Umbilical cord (tissue), 2 donors: ENCODE measurements around the gene AK4. TPM values are rescaled to one million over a fixed set of nuclear protein-coding genes. Genes with fewer than 3 reads are reported as not detected.

ENCODE experiments used
- DNase-seq: peaks from one replicate; pipeline ENCODE4 v3.0.0-alpha.2; 2015; ENCODE audit warnings: low spot score
- total RNA-seq: library from RNA; depleted of rRNA; stranded (reverse); fragments of >200 nt; gene quantifications from one replicate; pipeline ENCODE4 v1.2.3, GENCODE V29; 2014; ENCODE audit warnings: low replicate concordance; ENCODE audit not compliant: insufficient read depth

The AK4 gene
- total RNA-seq, 1 donor from 2014 or later: 30.3 TPM

DNA sequence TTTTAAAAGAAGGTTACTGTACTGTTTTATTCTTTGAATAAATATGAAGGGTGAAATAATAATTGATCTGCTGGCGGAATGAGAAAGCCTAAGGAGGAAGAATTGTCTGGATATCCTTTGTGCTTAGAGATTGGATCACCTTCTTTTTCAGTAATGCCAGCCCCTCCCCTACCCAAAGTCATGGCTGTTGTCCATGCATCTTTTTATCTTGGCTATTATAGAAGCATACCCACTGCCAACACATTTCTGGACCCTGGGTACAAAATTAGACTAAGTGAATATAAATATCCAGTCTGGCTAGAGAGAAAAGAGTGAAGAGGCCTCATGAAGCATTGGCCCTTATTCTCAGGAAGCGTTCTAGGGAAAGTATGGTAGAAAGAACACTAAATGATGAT lies 28.1 kb downstream of the AK4 start:
- DNase-seq: no peak

DNA sequence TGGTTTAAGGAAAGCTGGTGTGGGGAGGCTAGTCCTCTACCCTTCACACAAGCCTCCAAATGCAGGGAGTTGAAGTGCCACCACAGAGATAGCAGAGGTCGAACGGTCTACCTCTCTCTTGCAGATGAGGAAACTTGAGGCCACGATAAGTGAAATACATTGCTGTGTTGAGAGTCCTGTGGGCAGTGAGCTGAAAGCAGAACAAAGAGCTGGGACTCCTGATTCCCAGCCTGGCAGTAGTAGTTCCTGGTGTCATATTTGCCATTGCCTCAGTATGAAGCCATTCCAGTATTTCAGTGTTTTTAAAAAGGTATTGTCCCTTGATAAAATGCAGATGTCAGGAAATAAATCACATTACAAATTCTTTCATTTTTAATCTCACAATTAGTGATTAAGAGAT lies 28.6 kb downstream of the AK4 start:
- no peak for DNase-seq

DNA sequence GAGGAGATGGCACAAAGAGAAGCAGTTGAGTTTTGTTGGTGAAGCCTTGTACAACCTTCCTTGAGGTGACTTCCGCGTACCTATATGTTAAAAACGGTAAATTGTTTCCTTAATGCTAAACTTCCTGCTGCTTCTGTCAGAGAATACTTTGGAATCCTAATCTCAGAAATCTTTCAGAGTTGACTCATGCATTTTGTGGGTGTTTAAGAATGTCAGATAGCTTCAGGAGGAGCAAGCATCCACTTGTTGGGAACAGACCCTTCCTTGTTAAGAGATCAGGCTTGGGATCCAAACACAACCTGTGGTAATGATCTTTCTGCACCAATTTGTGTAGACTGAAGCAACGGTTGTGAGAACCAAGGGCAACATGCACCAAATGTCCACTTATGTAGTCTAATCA lies 29.5 kb downstream of the AK4 start:
- DNase-seq: peak; percentile 54

DNA sequence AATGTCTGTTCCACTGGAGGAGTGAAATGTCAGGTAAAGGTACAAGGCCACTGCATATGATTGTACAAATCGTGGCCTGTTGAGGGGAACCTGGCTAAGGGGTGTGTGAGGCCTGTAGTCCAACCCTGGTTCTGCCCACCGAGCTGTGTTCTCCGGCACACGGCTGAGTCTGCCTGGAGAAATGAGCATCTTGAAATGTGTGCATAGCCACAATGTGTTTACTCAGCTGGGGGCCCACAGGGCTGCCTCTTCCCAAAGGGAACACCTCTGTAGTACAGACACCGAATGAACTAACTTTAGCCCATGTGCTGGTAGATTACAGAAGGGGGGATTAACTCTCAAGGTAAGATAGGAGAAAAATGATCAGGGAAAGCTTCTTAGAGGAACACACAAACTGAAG lies 30.2 kb downstream of the AK4 start:
- DNase-seq: no peak

DNA sequence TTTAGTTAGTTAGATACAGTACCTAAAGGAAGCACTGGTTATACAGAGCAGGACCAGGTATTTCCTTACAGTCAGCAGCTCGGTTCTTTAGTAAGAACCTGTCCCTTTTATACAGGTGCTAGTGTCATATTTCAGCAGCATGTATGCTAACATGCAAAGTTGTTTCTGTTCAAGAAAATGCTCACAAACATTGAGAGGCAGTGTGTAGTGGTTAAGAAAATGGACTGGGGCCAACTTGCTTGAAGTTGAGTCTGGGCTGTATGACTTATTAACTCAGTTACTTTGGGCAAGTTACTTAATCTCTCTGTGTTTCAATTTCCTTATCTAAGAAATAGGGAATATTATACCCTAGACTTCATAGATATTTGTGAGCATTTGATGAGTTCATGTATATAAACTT lies 31.1 kb downstream of the AK4 start:
- no peak for DNase-seq

DNA sequence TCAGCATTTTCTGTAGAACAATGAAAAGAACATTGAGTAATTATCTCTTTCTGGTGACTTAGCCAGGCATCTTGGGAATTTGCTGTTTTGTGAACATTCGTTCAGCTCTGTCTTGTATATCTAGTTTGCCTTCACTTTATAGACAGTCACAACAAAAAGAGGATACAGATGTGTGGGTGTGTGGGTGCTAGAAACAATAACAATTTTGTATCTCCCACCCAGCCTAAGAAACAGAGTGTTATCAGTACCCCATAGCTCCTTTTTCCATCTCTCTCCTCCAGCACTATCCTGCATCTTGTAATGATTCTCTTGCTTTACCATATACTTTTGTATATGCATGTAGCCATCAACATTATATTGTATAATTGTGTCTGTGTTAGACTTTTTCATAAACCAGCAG lies 33.0 kb downstream of the AK4 start:
- no peak for DNase-seq

DNA sequence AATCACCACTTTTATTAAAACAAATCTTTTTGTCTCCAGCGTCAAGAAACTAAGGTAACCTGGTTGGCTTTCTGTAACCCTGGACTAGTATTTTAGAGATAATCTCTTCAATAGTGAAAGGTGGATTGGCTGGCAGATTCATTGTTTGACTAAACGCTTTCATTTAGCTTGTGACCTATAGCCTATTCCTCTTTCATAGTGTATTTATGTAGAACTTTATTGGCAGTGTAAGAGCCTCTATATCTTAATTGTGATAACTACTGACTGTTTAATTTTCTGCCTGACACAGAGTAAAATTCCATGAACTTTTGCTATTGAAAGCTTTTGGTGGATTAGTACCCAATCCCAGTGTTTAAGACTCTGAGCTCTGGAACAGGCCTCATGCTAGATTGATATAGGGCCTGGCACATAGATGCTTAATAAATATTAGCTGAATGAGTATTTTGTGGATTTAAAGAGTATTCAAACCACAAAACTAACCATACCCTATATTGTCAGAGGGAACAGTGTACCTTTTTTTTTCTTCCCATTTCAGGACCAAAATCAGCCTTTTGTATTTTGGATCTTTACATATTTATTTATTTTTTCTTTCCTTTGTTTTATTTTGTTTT lies 34.8 kb downstream of the AK4 start:
- no peak for DNase-seq

DNA sequence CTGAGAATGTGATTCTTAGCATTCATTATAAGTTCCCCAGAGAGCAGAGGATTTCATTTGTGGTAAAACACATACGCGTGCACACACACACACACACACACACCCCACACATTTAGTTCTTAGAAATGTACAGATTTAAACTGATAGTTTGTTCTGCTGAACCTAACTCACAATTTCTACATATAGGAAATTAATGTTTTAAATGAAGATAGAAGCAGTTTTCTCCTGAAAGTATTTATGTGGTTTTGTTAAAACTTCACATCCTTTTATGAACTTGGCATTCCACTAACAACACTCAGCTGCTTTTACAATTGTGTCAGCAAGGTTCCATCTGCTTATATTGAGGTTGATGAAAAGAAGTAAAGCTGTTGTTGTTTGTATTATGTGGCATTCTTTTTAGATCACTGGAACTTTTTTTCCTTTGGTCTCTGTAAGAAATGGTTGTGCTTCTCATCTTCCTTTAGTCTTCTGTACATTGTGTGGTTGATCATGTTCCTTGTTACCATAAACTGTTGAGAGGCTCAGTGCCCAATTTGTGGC lies 41.6 kb downstream of the AK4 start:
- no peak for DNase-seq

DNA sequence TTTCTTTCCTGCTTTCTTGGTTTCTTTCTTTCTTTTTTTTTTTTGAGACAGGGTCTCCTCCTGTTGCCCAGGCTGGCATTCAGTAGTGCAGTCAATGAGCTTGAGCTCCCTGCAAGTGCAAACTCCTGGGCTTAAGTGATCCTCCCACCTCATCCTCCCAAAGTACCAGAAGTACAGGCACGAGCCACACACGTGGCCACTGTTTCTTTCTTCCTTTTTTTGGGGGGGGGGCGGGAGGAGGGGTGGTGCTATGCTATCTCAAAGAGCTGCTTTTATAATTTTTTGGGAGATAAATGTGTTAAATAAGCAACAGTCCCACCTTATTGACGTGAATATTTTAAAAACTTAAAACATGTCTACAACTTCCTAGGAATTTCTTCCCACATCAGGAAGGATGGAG lies 42.2 kb downstream of the AK4 start:
- DNase-seq: no peak

DNA sequence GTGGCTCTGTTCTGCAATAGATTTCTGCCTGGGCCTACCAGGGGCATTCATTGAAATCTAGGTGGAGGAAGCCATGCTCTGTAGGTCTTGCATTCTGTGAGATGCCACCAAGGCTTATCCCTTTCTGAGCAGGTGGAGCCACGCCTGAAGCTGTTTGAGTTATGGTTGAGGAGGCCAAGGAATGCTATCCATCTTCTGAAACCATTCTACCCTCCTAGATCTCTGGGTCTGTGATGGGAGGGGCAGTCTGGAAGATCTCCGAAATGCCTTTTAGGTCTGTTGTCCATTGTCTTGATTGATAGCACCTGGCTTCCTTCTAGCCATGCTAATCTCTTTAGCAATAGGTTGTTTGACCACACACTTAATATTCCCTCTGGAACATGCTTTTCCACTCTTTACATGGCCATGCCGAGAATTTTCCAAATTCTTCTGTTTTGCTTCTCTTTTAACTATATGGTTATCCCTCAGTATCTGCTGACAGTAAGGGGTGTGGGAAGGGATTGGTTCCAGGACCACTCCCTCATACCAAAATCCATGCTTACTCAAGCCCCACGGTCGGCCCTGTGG lies 45.2 kb downstream of the AK4 start:
- DNase-seq: no peak

DNA sequence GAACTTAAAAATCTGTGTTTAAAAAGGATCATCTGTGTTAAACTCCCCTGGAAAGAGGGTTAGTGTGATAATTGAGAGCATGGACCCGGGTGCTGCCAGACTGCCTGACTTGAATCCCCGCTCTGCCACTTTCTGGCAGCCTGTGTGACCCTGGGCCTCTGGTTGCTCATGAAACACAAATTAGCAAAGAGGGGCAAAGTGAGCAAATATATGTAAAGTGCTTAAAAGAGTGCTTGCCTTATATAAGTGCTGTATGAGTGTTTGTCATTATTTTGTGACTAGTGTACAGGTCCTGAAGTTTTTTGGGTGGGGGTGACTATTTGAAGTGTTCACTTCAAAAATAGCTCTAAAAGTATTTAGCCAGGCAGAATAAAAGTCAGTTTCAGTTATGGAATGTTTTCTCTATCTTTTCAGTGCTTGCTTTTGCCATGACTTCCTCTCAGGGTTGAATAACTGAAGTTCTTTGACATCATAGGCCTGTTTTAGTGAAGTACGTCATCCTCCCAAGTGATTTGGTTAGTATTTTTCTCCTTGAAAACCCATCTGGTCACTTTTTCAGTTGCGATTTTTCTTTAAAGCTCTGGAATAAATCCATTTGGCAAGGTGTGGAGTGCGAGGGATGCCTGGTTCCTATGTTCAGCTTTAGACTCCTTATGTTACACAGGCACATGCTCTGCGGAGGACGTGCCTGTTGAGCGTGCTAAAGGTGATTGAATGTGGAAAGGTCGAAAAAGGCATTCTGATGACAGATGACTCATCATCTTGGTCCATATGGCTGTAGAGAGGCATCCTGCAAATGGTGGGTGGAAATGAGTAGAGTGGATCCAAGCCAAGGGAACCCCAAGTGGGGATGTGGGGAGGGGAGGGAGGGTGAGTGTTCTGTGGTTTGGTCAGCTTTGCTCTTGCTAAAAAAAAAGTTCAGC lies 47.8 kb downstream of the AK4 start:
- peak; percentile 35 for DNase-seq

DNA sequence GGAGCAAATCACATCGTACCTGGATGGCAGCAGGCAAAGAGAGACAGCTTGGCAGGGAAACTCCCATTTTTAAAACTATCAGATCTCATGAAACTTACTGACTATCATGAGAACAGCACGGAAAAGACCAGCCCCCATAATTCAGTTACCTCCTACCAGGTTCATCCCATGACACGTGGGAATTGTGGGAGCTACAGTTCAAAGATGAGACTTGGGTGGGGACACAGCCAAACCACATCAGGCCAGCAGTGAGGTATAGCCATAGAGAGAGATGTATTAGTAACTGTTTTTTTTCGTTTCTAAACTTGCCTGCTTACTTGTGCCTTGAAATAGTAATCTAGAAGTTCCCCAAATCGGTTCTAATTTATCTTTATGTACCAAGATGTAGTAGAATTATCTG lies 48.9 kb downstream of the AK4 start:
- no peak for DNase-seq

DNA sequence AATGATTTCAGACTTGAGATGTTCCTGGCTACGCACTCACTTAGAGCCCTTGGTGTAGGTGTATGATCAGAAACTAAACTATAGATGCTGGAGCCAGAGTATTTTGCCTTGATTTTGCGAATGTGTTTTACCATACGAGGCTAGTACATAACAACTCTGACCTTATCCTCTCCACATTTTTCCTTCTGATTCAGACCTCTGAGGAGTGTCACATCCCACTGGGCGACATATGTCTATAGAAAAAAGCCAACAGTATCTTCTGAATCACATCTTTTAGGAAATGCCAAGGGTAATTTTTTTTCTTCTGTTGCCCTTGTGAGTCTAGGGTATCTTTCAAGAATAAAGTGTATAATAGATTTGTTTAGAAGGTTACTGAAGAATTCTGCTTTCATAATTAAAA lies 49.6 kb downstream of the AK4 start:
- DNase-seq: no peak

DNA sequence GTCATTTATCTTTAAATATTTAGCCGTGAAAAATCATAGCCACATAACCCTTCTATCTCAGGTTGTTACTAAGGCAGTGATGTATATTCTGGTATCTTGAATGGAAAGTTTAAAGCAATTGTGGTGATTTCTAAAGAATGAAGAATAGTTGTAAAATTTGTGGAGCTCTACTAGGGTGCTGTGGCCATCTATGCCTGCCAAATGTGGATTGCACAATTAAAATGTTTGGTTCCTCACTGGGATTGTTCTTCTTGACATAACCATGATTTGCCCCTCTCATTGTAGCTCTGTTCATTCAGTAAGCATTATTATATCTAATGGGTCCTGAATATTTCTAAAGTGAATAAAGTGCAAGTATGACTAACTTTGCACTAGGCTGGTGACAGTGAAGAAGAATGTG lies 50.1 kb downstream of the AK4 start:
- no peak for DNase-seq

DNA sequence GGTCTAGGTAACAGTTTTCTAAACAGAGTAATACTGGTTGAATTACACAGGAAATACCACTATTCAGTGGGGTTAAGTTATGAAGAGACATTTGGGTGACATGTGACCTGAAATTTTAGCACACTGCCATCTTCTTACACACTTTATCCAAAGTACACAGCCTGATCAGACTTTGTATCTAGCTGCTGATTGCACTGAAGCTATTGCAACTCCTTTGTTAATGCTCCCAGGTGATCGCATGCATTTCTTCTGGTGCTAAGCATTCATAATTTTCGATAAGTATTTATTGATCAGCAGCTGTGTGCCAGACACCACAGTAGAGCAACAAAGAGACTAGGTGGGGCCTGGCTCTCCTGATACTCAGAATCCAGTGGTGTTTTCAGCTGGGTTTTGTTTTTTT lies 52.4 kb downstream of the AK4 start:
- no peak for DNase-seq

DNA sequence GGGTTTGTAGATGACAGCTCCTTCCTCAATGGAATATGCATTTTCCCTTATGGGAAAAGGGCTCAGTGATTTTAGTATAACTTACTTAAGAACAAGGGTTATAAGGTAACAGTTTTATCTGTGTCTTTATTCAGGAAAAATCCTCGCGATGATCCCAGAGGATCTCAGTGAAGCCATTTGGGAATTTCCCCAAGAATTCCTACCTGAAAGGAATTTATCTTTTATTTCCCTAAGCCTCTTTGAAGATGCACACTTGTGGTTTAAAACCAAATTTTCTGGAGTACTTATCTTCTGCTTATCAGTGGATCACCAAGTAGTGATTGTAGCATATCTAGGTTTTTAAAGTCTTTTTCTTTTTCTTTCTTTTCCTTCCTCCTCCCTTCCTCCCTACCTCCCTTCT lies 58.8 kb downstream of the AK4 start:
- no peak for DNase-seq

DNA sequence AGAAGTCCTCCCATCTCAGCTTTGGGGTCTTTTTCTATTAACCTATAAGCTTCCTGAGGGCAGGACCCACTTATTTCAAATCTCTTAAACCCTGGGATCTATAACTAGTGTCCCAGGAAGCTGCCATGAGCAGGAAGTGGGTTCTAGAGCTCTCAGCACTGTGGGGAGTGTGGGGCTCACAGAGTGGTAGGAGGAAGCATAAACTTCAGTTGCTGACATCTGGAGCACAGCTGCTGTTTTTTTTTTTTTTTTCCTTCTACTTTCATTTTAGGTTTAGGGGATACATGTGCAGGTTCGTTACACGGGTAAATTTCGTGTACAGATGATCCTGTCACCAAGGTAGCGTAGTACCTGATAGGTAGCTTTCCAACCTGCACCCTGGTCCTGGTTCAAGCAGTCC lies 59.3 kb downstream of the AK4 start:
- DNase-seq: no peak

DNA sequence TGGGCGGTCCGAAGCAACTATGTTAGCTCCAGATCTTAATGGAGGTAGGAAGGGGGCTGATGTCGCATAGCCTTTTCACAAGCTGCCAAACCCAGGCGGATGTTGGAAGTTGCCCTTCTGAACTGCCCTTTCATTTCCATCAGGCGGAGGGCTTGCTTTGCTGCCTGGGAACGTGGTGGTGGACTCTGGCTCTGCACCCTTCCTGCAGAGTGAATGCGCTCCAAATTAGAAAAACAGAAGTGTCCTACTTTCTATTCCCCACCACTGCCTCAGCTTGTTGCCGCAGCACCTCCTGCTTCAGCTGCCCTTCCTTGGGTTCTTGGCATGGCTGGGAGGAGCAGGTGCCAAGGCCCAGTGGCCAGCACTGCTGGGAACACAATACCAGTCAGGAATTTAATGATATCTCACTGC lies 60.6 kb downstream of the AK4 start:
- DNase-seq: no peak

DNA sequence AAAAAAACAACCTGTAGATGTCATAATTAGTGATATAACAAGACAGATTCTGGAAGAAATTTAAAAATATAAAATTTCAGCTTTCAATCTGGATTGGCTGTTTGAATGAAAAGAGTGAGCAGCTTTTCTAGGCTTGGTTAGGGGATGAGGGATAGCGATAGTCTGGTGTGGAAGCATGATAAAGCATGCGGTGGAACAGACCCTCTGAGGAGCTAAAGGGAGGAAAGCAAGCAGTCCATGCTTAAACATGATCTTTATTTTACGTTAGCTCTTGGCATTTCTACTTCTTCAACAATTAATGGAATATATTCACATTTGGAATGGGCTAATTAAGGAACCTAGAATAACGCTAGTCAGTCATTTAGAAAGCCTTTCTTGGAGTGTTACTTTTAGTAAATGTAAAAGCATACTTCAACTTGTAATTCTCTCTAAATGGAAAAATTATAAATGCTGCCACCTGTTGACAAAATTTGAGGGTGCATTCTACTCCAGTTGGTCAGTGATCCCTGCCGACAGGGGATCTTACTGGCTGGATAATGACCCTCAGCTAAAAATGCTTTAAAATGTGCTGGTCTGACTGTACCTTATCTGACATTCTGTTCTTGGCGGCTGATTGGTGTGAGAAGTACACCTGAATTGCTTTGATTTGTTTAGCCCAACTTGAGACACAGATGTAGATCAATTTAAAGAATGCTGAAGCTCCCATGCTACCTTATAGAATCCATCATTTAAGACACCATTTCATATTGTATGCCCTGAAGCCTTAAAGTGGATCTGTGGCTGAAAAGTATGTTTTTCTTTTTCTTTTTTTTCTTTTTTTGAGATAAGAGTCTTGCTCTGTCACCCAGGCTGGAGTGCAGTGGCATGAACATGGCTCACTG lies 61.2 kb downstream of the AK4 start:
- DNase-seq: peak; percentile 57

DNA sequence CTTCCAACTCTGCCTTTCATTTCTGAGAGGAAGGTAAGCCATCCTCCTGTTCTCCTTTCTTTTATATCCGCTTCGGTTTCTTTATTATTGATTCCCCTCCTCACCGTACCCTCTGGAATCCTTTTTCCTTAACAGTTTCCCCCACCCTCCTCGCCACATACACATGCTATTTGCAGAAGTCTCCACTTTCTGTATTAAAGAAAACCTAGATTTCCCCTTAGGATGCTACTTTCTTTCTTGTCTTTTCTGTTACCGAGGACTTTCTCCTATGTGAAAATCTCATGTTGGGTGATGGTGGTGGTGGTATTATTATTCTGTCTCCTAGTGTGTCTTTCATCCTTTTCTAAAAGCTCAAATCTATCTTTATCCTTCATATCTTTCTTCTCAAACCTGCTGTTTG lies 62.3 kb downstream of the AK4 start:
- no peak for DNase-seq

DNA sequence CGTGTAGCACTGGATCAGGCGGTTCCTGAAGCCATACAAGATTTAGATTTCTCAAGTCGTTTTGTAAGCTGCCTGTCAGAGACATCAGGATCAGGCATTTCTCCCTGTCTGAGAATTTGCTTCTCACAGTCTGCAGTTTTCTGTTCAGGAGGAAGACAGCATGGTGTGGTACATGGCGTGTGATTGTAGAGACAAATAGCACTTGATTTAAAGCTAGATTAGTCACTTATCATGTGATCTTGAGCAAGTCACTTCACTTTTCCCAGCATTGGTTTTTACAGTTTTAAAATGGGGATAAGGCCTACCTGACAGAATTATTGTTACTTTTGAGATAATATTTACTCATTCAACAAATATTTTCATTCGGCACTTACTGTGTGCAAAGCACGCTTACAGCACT lies 63.3 kb downstream of the AK4 start:
- no peak for DNase-seq
